HepG2 (cell line): ENCODE data around the gene RARS2. TPM values are rescaled to one million over a fixed set of nuclear protein-coding genes. Genes with fewer than 3 reads are reported as not detected.

ENCODE experiments used
- ATF1 ChIP-seq: IDR thresholded peaks from 2 replicates; pipeline ENCODE4 v1.6.1; 2016; ENCODE audit warnings: mild to moderate bottlenecking, control low read depth
- CREB1 ChIP-seq, 2 experiments: fragments of 450-650 bp in 1 of 2; IDR thresholded peaks; 2 replicates each; pipeline ENCODE4 v1.6.1; 2016 to 2017; ENCODE audit warnings: control low read depth in 1 of 2, mild to moderate bottlenecking in 1 of 2, missing compliant biosample characterization in 1 of 2, missing genetic modification characterization in 1 of 2
- MLLT10 ChIP-seq: sonication (generic); formaldehyde crosslinking; IDR thresholded peaks from 2 replicates; pipeline ENCODE4 v1.4.0; 2020; ENCODE audit warnings: missing genetic modification reagents
- MTF1 ChIP-seq: sonication (generic); formaldehyde crosslinking; IDR thresholded peaks from 2 replicates; pipeline ENCODE4 v1.5.0; 2020; ENCODE audit warnings: missing genetic modification reagents
- PAWR ChIP-seq: sonication (generic); formaldehyde crosslinking; IDR thresholded peaks from 2 replicates; pipeline ENCODE4 v1.4.0; 2020; ENCODE audit warnings: missing genetic modification reagents, mild to moderate bottlenecking, borderline replicate concordance
- SIX1 ChIP-seq: sonication (generic); formaldehyde crosslinking; IDR thresholded peaks from 2 replicates; pipeline ENCODE4 v1.4.0; 2020; ENCODE audit warnings: missing genetic modification reagents, borderline replicate concordance
- SMAD3 ChIP-seq: sonication (generic); formaldehyde crosslinking; IDR thresholded peaks from 2 replicates; pipeline ENCODE4 v1.4.0; 2020; ENCODE audit warnings: missing genetic modification reagents
- ZFX ChIP-seq: sonication (generic); formaldehyde crosslinking; IDR thresholded peaks from 2 replicates; pipeline ENCODE4 v1.4.0; 2020; ENCODE audit warnings: mild to moderate bottlenecking, low read depth, missing genetic modification reagents, moderate library complexity
- polyA plus RNA-seq, 8 experiments: library from polyadenylated mRNA; depleted of rRNA in 3 of 8; stranded (reverse) in 7 of 8; unstranded in 1 of 8; fragments of >200 nt; fragmentation: Illumina TruSeq in 4 of 8; extraction: Trizol in 4 of 8; gene quantifications; 2 replicates each; pipeline versions ENCODE4 v1.2.1 to v1.2.3, GENCODE V29; 2011 to 2016; ENCODE audit warnings: low read depth in 4 of 8, missing spikeins in 1 of 8, mixed read lengths in 1 of 8; ENCODE audit not compliant: insufficient read depth in 1 of 8
- total RNA-seq, 5 experiments: library from RNA; depleted of rRNA; stranded (reverse); fragments of >200 nt; fragmentation: Illumina TruSeq; extraction: Trizol; gene quantifications; 2 replicates each; pipeline ENCODE4 v1.2.3, GENCODE V29; 2016; ENCODE audit warnings: low read depth in 1 of 5
- TF ChIP-seq, protein P1 (sequence below): sonication (generic); formaldehyde crosslinking; IDR thresholded peaks from 2 replicates; pipeline ENCODE4 v1.8.1; 2023; ENCODE audit warnings: mild to moderate bottlenecking, moderate library complexity, missing genetic modification reagents
- TF ChIP-seq, protein P2 (sequence below): sonication (generic); formaldehyde crosslinking; conservative IDR thresholded peaks from 2 replicates; pipeline ENCODE4 v1.8.0; 2022; ENCODE audit warnings: mild to moderate bottlenecking, moderate library complexity, missing genetic modification reagents
- TF ChIP-seq, protein P3 (sequence below): sonication (generic); formaldehyde crosslinking; IDR thresholded peaks from 2 replicates; pipeline ENCODE4 v1.4.0; 2020; ENCODE audit warnings: missing genetic modification reagents, borderline replicate concordance
- TF ChIP-seq, protein P4 (sequence below): sonication (generic); formaldehyde crosslinking; IDR thresholded peaks from 2 replicates; pipeline ENCODE4 v1.5.1; 2020; ENCODE audit warnings: missing genetic modification reagents, mild to moderate bottlenecking, borderline replicate concordance
- TF ChIP-seq, protein P5 (sequence below): IDR thresholded peaks from 2 replicates; pipeline ENCODE4 v1.6.1; 2016; ENCODE audit warnings: missing genetic modification reagents, missing compliant biosample characterization
- TF ChIP-seq, protein P6 (sequence below): sonication (generic); formaldehyde crosslinking; IDR thresholded peaks from 2 replicates; pipeline ENCODE4 v1.4.0; 2020; ENCODE audit warnings: missing genetic modification reagents

RARS2 gene
- total and polyA plus RNA-seq, 2 of the 13 experiments (the other 11 are each of a cell fraction or from before 2014, with no cell fraction given) = 23.4 to 80.1 TPM

DNA sequence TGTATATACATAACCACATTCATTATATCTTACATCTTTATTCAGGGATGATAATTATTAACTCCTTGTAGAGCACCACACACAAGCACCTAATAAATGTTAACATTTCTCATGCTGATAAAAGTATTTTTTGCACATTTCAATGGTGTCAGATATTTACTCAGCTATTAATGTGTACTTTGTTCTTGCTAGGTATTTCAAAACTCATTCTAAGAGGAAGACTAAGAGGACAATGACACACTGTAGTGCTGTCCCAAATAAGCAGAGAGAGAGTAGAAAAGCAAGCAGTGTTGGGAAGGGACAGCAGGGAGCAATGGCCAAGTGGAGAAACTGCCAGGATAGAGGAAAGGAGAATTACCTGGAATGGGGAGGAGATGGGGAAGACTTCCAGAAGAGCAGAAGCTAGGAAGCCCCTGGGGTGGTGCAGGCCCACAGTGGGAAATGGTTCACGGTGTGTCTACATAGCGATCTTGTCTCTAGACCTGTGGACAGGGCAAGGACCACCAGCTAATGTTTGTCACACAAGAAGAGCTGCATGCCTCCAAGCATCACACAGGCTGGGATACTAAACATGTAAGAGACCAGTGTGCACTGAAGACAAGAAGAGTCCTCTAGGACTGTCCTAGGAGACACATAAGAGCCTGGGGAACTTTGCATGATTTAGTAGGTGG lies 55.3 kb downstream of the RARS2 start (continued):
- TF ChIP-seq, protein P1, sequence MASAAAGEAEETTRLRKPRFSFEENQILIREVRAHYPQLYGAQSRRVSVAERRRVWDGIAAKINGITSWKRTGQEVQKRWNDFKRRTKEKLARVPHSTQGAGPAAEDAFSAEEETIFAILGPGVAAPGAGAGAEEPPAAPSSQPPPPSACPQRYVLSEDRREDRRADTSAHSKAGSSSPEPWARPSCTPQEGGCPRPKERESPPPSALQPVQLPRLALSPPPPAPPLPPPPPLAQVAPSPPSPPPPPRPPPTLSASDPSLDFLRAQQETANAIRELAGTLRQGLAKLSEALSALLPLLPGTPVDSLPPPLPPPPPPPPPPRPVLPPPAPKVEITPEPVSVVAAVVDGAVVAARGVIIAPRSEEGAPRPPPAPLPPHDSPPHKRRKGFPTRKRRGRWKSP (CRISPR knock-in tag) = no peak
- TF ChIP-seq CREB1 (IDR thresholded peaks at IDR 0.05) (no peak), CREB1 (CRISPR knock-in tag; IDR thresholded peaks at IDR 0.05) (peak; percentile 52; the same call in 1 of the 2 replicates), MTF1 (CRISPR knock-in tag) (no peak), SIX1 (CRISPR knock-in tag) (peak; percentile 76; the same call in 1 of the 2 replicates), MLLT10 (CRISPR knock-in tag) (no peak), SMAD3 (CRISPR knock-in tag) (no peak), ATF1 (CRISPR knock-in tag) (0 out of 2 replicates have a peak, but pooled peaks have one; percentile 13), ZFX (CRISPR knock-in tag) (no peak), PAWR (CRISPR knock-in tag) (no peak)
- TF ChIP-seq, protein P2, sequence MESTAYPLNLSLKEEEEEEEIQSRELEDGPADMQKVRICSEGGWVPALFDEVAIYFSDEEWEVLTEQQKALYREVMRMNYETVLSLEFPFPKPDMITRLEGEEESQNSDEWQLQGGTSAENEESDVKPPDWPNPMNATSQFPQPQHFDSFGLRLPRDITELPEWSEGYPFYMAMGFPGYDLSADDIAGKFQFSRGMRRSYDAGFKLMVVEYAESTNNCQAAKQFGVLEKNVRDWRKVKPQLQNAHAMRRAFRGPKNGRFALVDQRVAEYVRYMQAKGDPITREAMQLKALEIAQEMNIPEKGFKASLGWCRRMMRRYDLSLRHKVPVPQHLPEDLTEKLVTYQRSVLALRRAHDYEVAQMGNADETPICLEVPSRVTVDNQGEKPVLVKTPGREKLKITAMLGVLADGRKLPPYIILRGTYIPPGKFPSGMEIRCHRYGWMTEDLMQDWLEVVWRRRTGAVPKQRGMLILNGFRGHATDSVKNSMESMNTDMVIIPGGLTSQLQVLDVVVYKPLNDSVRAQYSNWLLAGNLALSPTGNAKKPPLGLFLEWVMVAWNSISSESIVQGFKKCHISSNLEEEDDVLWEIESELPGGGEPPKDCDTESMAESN (CRISPR knock-in tag) = 0 out of 2 replicates have a peak, but pooled peaks have one; percentile 69
- TF ChIP-seq, protein P3, sequence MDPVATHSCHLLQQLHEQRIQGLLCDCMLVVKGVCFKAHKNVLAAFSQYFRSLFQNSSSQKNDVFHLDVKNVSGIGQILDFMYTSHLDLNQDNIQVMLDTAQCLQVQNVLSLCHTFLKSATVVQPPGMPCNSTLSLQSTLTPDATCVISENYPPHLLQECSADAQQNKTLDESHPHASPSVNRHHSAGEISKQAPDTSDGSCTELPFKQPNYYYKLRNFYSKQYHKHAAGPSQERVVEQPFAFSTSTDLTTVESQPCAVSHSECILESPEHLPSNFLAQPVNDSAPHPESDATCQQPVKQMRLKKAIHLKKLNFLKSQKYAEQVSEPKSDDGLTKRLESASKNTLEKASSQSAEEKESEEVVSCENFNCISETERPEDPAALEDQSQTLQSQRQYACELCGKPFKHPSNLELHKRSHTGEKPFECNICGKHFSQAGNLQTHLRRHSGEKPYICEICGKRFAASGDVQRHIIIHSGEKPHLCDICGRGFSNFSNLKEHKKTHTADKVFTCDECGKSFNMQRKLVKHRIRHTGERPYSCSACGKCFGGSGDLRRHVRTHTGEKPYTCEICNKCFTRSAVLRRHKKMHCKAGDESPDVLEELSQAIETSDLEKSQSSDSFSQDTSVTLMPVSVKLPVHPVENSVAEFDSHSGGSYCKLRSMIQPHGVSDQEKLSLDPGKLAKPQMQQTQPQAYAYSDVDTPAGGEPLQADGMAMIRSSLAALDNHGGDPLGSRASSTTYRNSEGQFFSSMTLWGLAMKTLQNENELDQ = no peak
- TF ChIP-seq, protein P4, sequence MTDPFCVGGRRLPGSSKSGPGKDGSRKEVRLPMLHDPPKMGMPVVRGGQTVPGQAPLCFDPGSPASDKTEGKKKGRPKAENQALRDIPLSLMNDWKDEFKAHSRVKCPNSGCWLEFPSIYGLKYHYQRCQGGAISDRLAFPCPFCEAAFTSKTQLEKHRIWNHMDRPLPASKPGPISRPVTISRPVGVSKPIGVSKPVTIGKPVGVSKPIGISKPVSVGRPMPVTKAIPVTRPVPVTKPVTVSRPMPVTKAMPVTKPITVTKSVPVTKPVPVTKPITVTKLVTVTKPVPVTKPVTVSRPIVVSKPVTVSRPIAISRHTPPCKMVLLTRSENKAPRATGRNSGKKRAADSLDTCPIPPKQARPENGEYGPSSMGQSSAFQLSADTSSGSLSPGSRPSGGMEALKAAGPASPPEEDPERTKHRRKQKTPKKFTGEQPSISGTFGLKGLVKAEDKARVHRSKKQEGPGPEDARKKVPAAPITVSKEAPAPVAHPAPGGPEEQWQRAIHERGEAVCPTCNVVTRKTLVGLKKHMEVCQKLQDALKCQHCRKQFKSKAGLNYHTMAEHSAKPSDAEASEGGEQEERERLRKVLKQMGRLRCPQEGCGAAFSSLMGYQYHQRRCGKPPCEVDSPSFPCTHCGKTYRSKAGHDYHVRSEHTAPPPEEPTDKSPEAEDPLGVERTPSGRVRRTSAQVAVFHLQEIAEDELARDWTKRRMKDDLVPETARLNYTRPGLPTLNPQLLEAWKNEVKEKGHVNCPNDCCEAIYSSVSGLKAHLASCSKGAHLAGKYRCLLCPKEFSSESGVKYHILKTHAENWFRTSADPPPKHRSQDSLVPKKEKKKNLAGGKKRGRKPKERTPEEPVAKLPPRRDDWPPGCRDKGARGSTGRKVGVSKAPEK = no peak
- TF ChIP-seq, protein P5, sequence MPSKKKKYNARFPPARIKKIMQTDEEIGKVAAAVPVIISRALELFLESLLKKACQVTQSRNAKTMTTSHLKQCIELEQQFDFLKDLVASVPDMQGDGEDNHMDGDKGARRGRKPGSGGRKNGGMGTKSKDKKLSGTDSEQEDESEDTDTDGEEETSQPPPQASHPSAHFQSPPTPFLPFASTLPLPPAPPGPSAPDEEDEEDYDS (CRISPR knock-in tag) = peak; percentile 70
- TF ChIP-seq, protein P6, sequence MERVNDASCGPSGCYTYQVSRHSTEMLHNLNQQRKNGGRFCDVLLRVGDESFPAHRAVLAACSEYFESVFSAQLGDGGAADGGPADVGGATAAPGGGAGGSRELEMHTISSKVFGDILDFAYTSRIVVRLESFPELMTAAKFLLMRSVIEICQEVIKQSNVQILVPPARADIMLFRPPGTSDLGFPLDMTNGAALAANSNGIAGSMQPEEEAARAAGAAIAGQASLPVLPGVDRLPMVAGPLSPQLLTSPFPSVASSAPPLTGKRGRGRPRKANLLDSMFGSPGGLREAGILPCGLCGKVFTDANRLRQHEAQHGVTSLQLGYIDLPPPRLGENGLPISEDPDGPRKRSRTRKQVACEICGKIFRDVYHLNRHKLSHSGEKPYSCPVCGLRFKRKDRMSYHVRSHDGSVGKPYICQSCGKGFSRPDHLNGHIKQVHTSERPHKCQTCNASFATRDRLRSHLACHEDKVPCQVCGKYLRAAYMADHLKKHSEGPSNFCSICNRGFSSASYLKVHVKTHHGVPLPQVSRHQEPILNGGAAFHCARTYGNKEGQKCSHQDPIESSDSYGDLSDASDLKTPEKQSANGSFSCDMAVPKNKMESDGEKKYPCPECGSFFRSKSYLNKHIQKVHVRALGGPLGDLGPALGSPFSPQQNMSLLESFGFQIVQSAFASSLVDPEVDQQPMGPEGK (CRISPR knock-in tag) = 0 out of 2 replicates have a peak, but pooled peaks have one; percentile 48
